Inflammatory macrophage treated with lipopolysaccharide for 1 hour (primary cell): Measurements from ENCODE around the gene PCDHA12.
"Not testable (repeated sequence)": the region's sequence is repeated elsewhere in the genome, so short reads cannot be mapped to it uniquely, and the experiment has no call there.

Experiments used
- DNase-seq, 2 donors: peaks; one replicate each; pipeline ENCODE4 v3.0.0-alpha.2; 2020 to 2022

Gene PCDHA12, protein sequence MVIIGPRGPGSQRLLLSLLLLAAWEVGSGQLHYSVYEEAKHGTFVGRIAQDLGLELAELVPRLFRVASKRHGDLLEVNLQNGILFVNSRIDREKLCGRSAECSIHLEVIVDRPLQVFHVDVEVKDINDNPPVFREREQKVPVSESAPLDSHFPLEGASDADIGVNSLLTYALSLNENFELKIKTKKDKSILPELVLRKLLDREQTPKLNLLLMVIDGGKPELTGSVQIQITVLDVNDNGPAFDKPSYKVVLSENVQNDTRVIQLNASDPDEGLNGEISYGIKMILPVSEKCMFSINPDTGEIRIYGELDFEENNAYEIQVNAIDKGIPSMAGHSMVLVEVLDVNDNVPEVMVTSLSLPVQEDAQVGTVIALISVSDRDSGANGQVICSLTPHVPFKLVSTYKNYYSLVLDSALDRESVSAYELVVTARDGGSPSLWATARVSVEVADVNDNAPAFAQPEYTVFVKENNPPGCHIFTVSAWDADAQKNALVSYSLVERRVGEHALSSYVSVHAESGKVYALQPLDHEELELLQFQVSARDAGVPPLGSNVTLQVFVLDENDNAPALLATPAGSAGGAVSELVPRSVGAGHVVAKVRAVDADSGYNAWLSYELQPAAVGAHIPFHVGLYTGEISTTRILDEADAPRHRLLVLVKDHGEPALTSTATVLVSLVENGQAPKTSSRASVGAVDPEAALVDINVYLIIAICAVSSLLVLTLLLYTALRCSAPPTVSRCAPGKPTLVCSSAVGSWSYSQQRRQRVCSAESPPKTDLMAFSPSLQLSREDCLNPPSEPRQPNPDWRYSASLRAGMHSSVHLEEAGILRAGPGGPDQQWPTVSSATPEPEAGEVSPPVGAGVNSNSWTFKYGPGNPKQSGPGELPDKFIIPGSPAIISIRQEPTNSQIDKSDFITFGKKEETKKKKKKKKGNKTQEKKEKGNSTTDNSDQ

DNA sequence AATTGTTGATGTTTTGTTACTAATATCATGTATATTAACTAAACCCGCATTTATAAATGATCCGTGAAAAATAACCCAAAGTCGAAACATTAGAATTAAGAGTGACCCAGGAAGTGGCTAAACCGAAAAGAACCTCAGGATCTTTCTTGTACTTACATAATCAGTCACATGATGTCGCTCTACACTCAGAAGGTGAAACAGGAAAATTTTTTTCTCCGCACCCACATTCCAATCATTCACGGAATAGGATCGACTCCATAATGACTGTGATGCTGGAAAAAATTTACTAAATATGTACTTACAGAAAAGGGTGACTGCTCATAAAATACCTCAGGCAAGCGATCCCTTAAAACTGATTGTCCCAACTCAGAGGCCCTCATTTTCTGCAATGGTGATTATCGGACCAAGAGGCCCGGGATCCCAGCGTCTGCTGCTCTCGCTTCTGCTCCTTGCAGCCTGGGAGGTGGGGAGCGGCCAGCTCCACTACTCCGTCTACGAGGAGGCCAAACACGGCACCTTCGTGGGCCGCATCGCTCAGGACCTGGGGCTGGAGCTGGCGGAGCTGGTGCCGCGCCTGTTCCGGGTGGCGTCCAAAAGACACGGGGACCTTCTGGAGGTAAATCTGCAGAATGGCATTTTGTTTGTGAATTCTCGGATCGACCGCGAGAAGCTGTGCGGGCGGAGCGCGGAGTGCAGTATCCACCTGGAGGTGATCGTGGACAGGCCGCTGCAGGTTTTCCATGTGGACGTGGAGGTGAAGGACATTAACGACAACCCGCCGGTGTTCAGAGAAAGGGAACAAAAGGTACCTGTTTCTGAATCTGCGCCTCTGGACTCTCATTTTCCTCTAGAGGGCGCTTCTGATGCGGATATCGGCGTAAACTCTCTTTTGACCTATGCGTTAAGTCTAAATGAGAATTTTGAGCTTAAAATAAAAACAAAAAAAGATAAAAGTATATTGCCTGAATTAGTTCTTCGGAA, at the start of gene PCDHA12:
Gene PCDHA12 (plus strand): TSS at position 224 of the 981 bp plus-strand sequence. CDS start 165 bp downstream, at position 389.
- DNase-seq = no peak

GRCh38 chr5:140827704-140828361, 47.3 kb upstream of the PCDHA12 start, which contains the start of gene PCDHA6:
Gene PCDHA6, plus strand, starts transcription at chr5:140827960. Its CDS starts 132 bp downstream, at chr5:140828092.
- no peak for DNase-seq

- no peak for DNase-seq
Observed at GRCh38 chr5:140828362-140828737, 46.8 kb upstream of the PCDHA12 start.

GRCh38 chr5:140829511-140830501, 45.3 kb upstream of the PCDHA12 start:
- not testable (repeated sequence) for DNase-seq

- no peak for DNase-seq
Observed at GRCh38 chr5:140833993-140834392, 41.1 kb upstream of the PCDHA12 start, which contains the start of gene PCDHA7. Gene PCDHA7, plus strand, starts transcription at chr5:140834269. Its CDS starts 115 bp downstream, at chr5:140834384.

GRCh38 chr5:140834439-140835008, 40.6 kb upstream of the PCDHA12 start:
- DNase-seq = not testable (repeated sequence)

GRCh38 chr5:140835622-140836510, 39.2 kb upstream of the PCDHA12 start:
- DNase-seq = no peak

- no peak for DNase-seq
Observed at GRCh38 chr5:140840978-140841962, 33.8 kb upstream of the PCDHA12 start, which contains the start of gene PCDHA8. Gene PCDHA8, plus strand, starts transcription at chr5:140841187. Its CDS starts 135 bp downstream, at chr5:140841322.

DNA sequence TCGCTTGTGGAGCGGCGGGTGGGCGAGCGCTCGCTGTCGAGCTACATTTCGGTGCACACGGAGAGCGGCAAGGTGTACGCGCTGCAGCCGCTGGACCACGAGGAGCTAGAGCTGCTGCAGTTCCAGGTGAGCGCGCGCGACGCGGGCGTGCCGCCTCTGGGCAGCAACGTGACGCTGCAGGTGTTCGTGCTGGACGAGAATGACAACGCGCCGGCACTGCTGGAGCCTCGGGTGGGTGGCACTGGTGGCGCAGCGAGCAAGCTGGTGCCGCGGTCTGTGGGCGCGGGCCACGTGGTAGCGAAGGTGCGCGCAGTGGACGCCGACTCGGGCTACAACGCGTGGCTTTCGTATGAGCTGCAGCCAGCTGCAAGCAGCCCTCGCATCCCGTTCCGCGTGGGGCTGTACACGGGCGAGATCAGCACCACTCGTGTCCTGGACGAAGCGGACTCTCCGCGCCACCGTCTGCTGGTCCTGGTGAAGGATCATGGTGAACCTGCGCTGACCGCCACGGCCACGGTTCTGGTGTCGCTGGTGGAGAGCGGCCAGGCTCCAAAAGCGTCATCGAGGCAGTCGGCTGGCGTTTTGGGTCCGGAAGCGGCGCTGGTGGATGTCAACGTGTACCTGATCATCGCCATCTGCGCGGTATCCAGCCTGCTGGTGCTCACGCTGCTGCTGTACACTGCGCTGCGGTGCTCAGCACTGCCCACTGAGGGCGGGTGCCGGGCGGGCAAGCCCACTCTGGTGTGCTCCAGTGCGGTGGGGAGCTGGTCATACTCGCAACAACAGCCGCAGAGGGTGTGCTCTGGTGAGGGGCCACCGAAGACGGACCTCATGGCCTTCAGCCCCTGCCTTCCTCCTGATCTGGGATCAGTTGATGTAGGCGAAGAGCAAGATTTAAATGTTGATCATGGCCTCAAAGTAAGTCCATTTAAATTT, 32.0 kb upstream of the PCDHA12 start:
- no peak for DNase-seq

GRCh38 chr5:140848139-140849102, 26.7 kb upstream of the PCDHA12 start, which contains the start of gene PCDHA9:
Gene PCDHA9, plus strand, starts transcription at chr5:140848382. Its CDS starts 114 bp downstream, at chr5:140848496.
- not testable (repeated sequence) for DNase-seq

GRCh38 chr5:140849831-140850634, 25.1 kb upstream of the PCDHA12 start:
- not testable (repeated sequence) for DNase-seq

GRCh38 chr5:140855772-140856674, 19.1 kb upstream of the PCDHA12 start, which contains the start of gene PCDHA10:
Gene PCDHA10, plus strand, starts transcription at chr5:140855897. Its CDS starts 152 bp downstream, at chr5:140856049.
- DNase-seq = no peak
